Stimulated activated CD8-positive, alpha-beta memory T cell treated with anti-CD3 and anti-CD28 coated beads, Interleukin-4, amount 100 ng/mL, for 4 hours (primary cell): ENCODE data around the gene TOR4A.
A peak's percentile ranks its signal among the peaks of the same experiment; 100 is the strongest.

Source experiments
- DNase-seq, 2 donors: peaks; one replicate each; pipeline ENCODE4 v3.0.0-alpha.2; 2020; ENCODE audit warnings: low read depth in 2 of 2, low spot score in 1 of 2

The TOR4A gene

GRCh38 chr9:137293482-137294090, 16.1 kb downstream of the TOR4A start:
- DNase-seq: no peak

- no peak for DNase-seq
These were observed 16.7 kb downstream of the TOR4A start for GRCh38 chr9:137294091-137294680.

- no peak for DNase-seq
These were observed 17.2 kb downstream of the TOR4A start for GRCh38 chr9:137294681-137295237.

GRCh38 chr9:137295238-137295811, 17.8 kb downstream of the TOR4A start:
- DNase-seq: no peak

GRCh38 chr9:137295849-137296669, 18.5 kb downstream of the TOR4A start:
- DNase-seq: no peak

GRCh38 chr9:137296670-137297664, 19.4 kb downstream of the TOR4A start:
- DNase-seq: no peak

- no peak for DNase-seq
These were observed 20.4 kb downstream of the TOR4A start for GRCh38 chr9:137297966-137298365.

GRCh38 chr9:137298401-137299202, 21.1 kb downstream of the TOR4A start:
- DNase-seq: no peak

- no peak for DNase-seq
These were observed 21.7 kb downstream of the TOR4A start for GRCh38 chr9:137299203-137299565.

GRCh38 chr9:137299938-137300337, 22.4 kb downstream of the TOR4A start:
- DNase-seq: no peak

GRCh38 chr9:137300567-137301080, 23.1 kb downstream of the TOR4A start:
- no peak for DNase-seq

- DNase-seq: no peak
These were observed 23.8 kb downstream of the TOR4A start for GRCh38 chr9:137301081-137301947.

GRCh38 chr9:137302118-137302448, 24.6 kb downstream of the TOR4A start, which contains the start of gene NRARP:
TSS of gene NRARP (minus strand) at chr9:137302271. CDS start at chr9:137301928, 343 bp downstream.
- DNase-seq: peak; percentile 82

- DNase-seq: no peak
These were observed 25.1 kb downstream of the TOR4A start for GRCh38 chr9:137302449-137303150.

GRCh38 chr9:137303151-137303892, 25.8 kb downstream of the TOR4A start:
- no peak for DNase-seq

- no peak for DNase-seq
These were observed 26.4 kb downstream of the TOR4A start for GRCh38 chr9:137303893-137304382.
